ENCODE measurements around the gene EXOC2.
"Not testable (repeated sequence)": the region's sequence is repeated elsewhere in the genome, so short reads cannot be mapped to it uniquely, and the experiment has no call there.

The EXOC2 gene

GRCh38 chr6:593139-593906 lies 99.6 kb downstream of the EXOC2 start:
- in situ Hi-C loops (cut with MboI; ENCODE audit: low sequenced_read_pairs): no loop called here

DNA sequence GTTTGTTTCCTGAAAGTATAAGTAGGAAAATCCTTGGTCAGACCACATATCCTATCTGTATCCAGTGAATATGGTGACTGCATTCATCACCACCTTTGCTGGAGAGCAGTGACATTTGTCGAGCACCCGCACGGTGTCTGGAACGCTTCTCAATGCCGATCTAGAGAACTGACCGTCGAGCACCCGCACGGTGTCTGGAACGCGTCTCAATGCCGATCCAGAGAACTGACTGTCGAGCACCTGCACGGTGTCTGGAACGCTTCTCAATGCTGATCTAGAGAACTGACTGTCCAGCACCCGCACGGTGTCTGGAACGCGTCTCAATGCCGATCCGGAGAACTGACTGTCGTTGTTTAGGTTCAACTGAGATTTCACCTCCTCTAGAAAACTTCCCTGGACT lies 103.8 kb downstream of the EXOC2 start:
- in situ Hi-C loops (cut with MboI; ENCODE audit: low sequenced_read_pairs): no loop called here

GRCh38 chr6:586553-586952 lies 106.4 kb downstream of the EXOC2 start:
- in situ Hi-C loops (cut with MboI; ENCODE audit: low sequenced_read_pairs): no loop called here

DNA sequence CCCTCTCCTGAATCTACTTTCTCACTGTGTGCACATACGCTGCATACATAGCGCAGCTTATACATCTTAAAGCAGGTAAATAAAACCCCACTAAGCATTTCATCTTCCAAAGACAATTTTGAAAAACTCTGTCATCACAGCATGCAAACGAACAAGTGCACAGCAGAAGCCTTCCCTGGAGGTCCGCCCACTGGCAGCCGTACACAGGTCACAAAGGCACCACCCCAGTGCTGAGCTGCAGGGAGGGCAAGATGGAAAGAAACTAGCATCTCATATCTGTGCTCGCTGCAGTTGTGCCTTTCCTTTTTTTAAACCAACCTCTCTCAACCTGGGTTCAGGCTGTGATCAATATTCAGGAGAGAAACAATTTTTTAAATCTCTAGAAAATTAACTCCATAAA lies 109.3 kb downstream of the EXOC2 start:
- in situ Hi-C loops (cut with MboI; ENCODE audit: low sequenced_read_pairs): no loop called here

DNA sequence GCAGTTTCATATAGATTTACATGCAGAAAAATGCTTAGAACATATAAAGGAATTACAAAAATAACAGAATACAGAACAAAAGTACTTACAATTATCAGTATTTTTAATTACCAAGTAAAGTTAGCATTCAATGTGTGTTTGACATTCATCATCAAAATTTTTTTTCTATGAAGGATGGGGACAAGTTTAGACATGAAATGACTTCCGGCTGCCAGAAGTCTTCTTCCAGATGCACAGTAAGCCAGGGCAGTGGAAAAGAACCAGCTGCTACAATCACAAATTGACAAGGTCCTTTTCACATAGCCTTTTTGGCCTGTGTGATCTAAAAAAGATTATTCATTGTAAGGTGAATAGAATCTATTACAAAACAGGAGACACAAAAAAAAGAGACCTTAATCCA lies 109.8 kb downstream of the EXOC2 start:
- in situ Hi-C loops (cut with MboI; ENCODE audit: low sequenced_read_pairs): no loop called here

DNA sequence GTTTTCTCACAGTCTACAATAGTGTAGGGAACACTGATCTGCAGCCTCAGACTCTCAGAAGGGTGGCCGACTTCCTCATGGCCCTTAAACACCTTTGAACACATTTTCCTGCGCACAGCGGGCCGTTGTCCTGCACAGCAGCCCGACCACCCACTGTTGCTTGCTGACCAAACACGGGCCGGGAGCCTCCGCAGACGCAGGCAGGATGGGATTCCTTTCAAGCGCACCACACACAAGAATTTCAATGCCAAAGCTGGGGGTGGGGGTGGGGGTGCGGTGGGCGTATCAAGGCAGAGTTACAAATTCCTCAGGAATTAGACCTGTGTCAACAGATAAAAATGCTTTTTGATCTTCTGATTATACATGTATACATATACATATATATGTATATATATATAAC lies 110.6 kb downstream of the EXOC2 start:
- in situ Hi-C loops (cut with MboI; ENCODE audit: low sequenced_read_pairs): no loop called here

DNA sequence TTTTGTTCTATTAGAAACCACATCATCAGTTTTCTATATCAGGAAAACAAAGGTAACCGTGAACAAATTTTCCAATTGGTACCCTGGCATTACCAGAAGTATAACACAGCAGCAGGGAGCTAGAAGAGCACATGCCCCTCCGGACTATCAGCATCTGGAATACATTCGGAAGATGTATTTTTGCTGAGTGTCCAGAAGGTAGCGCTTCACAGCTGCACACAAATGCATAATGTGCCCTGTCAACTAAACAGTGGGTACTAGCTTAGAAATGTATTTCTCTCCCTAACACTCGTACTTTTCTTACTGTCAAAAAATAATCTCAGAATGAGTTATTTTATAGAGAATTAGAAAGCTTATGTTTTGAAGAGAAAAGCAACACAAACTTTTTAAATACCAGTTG lies 113.6 kb downstream of the EXOC2 start:
- in situ Hi-C loops (cut with MboI; ENCODE audit: low sequenced_read_pairs): no loop called here

- in situ Hi-C loops (cut with MboI; ENCODE audit: low sequenced_read_pairs): no loop called here
These were observed 120.2 kb downstream of the EXOC2 start for GRCh38 chr6:572596-573265.

DNA sequence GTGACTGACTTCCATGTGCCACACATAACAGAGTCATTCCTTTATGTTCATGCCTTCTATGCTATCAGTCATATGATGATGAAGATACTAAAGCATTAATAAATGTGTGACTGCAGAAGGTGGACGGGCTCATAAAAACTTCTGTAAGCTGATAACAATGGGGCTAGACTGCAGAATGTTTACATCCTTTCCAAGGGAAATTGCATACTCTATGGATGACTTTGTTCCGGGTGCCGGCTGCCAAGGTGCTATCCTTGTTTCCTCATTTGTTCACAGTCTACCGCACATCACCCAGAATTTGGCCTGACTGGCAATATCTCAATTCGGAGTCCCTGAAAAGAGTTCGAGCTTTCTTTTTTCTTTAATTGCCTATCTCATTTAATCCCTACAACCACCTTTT lies 121.0 kb downstream of the EXOC2 start:
- in situ Hi-C loops (cut with MboI; ENCODE audit: low sequenced_read_pairs): no loop called here

- in situ Hi-C loops (cut with MboI; ENCODE audit: low sequenced_read_pairs): no loop called here
These were observed 122.1 kb downstream of the EXOC2 start for GRCh38 chr6:570825-571224.

DNA sequence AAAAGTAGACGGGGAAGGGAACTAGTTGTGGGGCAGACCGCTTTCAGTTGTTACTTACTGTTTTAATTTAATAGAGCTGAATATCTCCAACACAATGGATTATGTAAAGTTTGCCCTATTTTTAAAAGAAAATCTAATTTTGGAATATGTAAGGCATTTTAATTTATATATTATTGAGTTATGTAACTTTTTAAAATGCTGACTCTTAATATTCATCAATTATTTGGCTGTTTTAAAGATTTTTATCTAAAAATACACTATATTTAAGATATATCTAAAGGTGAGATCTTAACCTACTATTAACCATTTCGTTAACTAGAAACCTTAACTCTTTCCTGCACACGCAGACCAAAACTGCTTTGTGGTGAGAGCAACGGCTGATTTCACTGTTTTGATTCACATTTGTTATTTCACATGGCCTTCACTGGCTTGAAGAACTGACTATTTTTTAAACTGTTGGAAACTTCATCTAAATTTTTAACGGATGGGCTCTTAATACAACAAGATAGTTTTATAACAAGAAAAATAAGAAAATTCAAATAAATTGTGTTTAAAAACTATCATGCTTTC lies 123.9 kb downstream of the EXOC2 start:
- in situ Hi-C loops (cut with MboI; ENCODE audit: low sequenced_read_pairs): no loop called here

DNA sequence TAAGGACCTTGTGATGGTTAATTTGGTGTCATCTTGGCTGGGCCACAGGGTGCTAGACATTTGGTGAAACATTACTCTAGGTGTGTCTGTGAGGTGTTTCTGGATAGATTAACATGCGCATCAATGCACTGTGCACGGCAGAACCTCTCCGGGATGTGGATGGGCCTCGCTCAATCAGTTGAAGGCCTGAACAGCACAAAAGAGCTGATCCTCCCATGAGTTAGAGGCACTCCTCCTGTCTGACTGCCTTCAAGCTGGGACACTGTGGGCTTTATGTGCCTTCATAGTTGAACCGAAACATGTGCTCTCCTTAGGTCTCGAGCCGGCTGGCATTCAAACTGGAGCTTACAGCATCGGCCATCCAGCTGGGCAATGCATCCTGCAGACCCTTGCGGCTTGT lies 124.9 kb downstream of the EXOC2 start:
- in situ Hi-C loops (cut with MboI; ENCODE audit: low sequenced_read_pairs): no loop called here

- in situ Hi-C loops (cut with MboI; ENCODE audit: low sequenced_read_pairs): no loop called here
These were observed 129.1 kb downstream of the EXOC2 start for GRCh38 chr6:563863-564262.

GRCh38 chr6:562052-562676 lies 130.8 kb downstream of the EXOC2 start:
- in situ Hi-C loops (cut with MboI; ENCODE audit: low sequenced_read_pairs): no loop called here

GRCh38 chr6:561335-561734 lies 131.6 kb downstream of the EXOC2 start:
- in situ Hi-C loops (cut with MboI; ENCODE audit: low sequenced_read_pairs): not testable (repeated sequence)

DNA sequence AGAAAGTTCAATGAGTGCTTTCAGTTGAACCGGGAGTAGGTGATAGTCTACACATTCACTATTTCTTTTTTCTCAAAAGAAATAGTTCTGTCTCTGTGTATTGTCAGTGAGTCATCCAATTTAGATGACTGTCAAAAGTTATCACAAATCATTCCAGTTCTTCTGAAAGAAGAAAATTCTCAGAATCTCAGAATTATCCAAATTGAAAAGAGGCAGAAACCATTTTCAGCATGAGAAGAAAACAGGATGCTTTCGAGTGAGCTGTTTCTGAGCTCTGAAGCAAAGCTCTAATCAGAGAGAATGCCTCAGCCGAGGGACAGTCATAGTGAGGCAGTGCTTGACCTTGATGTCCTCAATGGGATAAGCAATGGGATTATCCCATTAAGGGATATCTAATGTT lies 134.0 kb downstream of the EXOC2 start:
- in situ Hi-C loops (cut with MboI; ENCODE audit: low sequenced_read_pairs): no loop called here

GRCh38 chr6:558089-558488 lies 134.8 kb downstream of the EXOC2 start:
- in situ Hi-C loops (cut with MboI; ENCODE audit: low sequenced_read_pairs): no loop called here

DNA sequence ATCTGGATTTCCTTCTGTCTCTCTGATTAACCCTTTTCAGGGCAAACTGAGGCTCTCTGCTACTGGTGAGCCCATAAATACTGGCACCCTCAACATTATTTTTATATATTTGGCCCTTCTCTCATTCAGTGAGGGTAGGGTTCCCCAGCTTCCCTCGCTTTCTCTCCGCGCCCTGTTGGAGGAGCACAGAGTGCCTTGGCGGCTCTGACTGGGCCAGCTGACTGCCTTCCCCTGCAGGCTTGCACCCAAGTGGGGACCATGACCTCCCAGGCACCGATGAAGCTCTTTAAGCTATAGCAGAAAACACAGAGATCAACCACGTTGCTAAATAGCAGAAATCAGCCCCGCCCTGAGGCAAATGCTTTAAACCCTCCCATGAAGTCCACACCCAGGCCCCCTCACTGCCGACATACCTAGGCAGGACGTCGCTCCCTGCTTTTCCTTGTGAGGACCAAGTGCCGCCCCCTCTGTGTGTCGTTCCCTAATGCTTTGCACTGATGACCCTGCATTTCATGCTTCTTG lies 141.0 kb downstream of the EXOC2 start:
- in situ Hi-C loops (cut with MboI; ENCODE audit: low sequenced_read_pairs): no loop called here

DNA sequence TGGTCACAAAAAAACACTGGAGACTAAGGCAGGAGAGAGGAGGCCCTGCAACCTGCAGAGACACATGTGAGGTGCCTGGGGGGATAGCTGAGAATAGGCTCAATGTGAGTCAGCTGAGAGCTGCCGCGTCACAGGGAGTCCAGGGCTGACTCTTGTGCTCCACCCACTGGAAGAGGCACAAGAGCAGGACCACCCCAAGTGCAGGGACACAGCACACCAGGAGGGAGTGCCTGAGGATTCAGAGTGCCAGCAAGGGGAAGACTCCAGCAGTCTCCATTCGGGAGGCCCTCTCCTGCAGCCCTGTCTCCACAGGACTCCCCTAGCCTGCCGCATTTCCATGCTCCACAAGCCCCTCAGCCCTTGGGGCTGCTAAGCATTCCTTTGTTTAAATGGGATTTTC lies 141.5 kb downstream of the EXOC2 start:
- in situ Hi-C loops (cut with MboI; ENCODE audit: low sequenced_read_pairs): no loop called here

- in situ Hi-C loops (cut with MboI; ENCODE audit: low sequenced_read_pairs): no loop called here
These were observed 143.0 kb downstream of the EXOC2 start for GRCh38 chr6:549906-550305.

DNA sequence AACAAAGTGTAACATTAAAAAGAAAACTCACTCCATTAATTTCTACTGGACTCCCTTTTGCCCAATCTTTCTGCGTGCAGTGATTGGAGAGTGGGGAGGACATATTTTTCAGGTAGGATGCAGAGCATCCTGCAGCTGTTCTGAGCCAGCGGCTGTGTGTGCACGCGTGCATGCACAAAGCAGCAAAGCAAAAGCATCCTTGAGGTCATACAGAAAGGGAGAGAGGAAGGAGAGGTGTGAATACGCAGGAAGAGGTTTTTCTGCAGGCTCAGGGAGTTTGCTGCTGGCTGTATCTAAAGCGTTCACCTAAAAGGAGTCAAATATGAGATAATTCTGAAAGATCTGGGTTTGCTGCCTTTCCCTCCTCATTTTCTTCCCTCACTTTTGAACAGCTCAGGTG lies 144.4 kb downstream of the EXOC2 start:
- in situ Hi-C loops (cut with MboI; ENCODE audit: low sequenced_read_pairs): no loop called here

DNA sequence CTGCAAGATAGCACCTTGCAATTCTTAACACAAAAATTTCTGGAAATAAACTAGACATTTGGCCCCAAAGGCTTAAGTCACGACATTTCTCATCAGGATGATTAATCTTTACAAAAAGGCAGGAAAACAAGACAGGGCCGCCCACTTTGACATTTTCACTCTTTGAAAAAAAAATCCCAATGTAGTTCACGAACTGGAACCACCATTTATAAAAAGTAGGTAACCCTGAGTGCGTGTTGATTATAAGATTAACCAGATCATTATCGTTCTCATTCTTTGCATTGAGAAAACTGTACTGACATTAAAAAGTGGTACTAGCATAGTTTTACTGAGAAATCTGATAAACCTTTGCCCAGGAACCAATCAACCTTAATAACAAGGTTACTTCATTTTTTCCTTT lies 144.8 kb downstream of the EXOC2 start:
- in situ Hi-C loops (cut with MboI; ENCODE audit: low sequenced_read_pairs): no loop called here
